Endothelial cell (in vitro differentiated cells): ENCODE results near the gene NOXO1. TPM values are rescaled to one million over a fixed set of nuclear protein-coding genes. Genes with fewer than 3 reads are reported as not detected.

ENCODE experiments used
- DNase-seq: peaks from one replicate; pipeline ENCODE4 v3.0.0; 2021; ENCODE audit warnings: low spot score
- H3K27ac Mint-ChIP-seq: one replicate; pipeline ENCODE4 v1.8.0; 2021; ENCODE audit warnings: mixed read lengths, inconsistent platforms; ENCODE audit not compliant: unreplicated experiment
- H3K27me3 Mint-ChIP-seq: one replicate; pipeline ENCODE4 v1.8.0; 2021; ENCODE audit warnings: mild to moderate bottlenecking, moderate library complexity, mixed read lengths, inconsistent platforms; ENCODE audit not compliant: unreplicated experiment
- H3K36me3 Mint-ChIP-seq: one replicate; pipeline ENCODE4 v1.8.0; 2021; ENCODE audit warnings: mild to moderate bottlenecking, low read depth, mixed read lengths, inconsistent platforms; ENCODE audit not compliant: unreplicated experiment
- H3K4me1 Mint-ChIP-seq: one replicate; pipeline ENCODE4 v1.8.0; 2021; ENCODE audit warnings: mild to moderate bottlenecking, mixed read lengths, inconsistent platforms; ENCODE audit not compliant: unreplicated experiment
- H3K4me3 Mint-ChIP-seq: one replicate; pipeline ENCODE4 v1.8.0; 2021; ENCODE audit warnings: mild to moderate bottlenecking, mixed read lengths, inconsistent platforms; ENCODE audit not compliant: unreplicated experiment
- H3K9me3 Mint-ChIP-seq: one replicate; pipeline ENCODE4 v1.8.0; 2021; ENCODE audit warnings: mixed read lengths, inconsistent platforms; ENCODE audit not compliant: unreplicated experiment
- CTCF ChIP-seq: fragments of 200-600 bp; sonication (generic); IDR thresholded peaks from one replicate; pipeline ENCODE4 v1.5.0; 2021; ENCODE audit warnings: antibody characterized with exemption; ENCODE audit not compliant: unreplicated experiment
- total RNA-seq: library from RNA; stranded (reverse); fragmentation: NEBNext Ultra II Directional; extraction: Animal tissue kit (Norgen Biotek cat#: 25700); gene quantifications from one replicate; pipeline ENCODE4 v1.2.1, GENCODE V29; 2021; ENCODE audit not compliant: unreplicated experiment

The NOXO1 gene
- total RNA-seq, 1 donor from 2014 or later: 0.23 TPM

GRCh38 chr16:1982991-1983543, 1.8 kb upstream of the NOXO1 start:
- no peak for DNase-seq
- Mint-ChIP-seq H3K36me3 (peaks cover 5% of the 10 kb centered on the region), H3K27ac (peak overlapping the region; percentile 67), H3K9me3 (no peaks in the 10 kb centered on the region), H3K4me1 (peaks cover 14% of the 10 kb centered on the region), H3K4me3 (peak overlapping the region; percentile 89), H3K27me3 (peaks cover 31% of the 10 kb centered on the region)
- no peak for TF ChIP-seq CTCF

GRCh38 chr16:1982013-1982433, 754 bp upstream of the NOXO1 start:
- peaks cover 5% of the 10 kb centered on the region for H3K36me3 Mint-ChIP-seq
- no peak for TF ChIP-seq CTCF
- DNase-seq: no peak
- H3K4me3 Mint-ChIP-seq: no peak overlapping the region
- no peaks in the 10 kb centered on the region for H3K9me3 Mint-ChIP-seq
- H3K27ac Mint-ChIP-seq: no peak overlapping the region
- peaks cover 29% of the 10 kb centered on the region for H3K27me3 Mint-ChIP-seq
- H3K4me1 Mint-ChIP-seq: peaks cover 14% of the 10 kb centered on the region

- no peak for TF ChIP-seq CTCF
- Mint-ChIP-seq H3K4me3 (no peak overlapping the region), H3K36me3 (no peaks in the 10 kb centered on the region), H3K27me3 (peaks cover 30% of the 10 kb centered on the region), H3K9me3 (no peaks in the 10 kb centered on the region), H3K4me1 (peaks cover 14% of the 10 kb centered on the region), H3K27ac (no peak overlapping the region)
- DNase-seq: no peak
Observed at GRCh38 chr16:1980770-1981087, 540 bp downstream of the NOXO1 start.

- Mint-ChIP-seq H3K9me3 (no peaks in the 10 kb centered on the region), H3K27me3 (peaks cover 28% of the 10 kb centered on the region), H3K4me1 (peaks cover 14% of the 10 kb centered on the region), H3K36me3 (no peaks in the 10 kb centered on the region), H3K27ac (no peak overlapping the region), H3K4me3 (no peak overlapping the region)
- TF ChIP-seq CTCF: no peak
- no peak for DNase-seq
Observed at GRCh38 chr16:1980030-1980769, 1.1 kb downstream of the NOXO1 start.

- no peak overlapping the region for H3K4me3 Mint-ChIP-seq
- no peaks in the 10 kb centered on the region for H3K36me3 Mint-ChIP-seq
- TF ChIP-seq CTCF: no peak
- peaks cover 25% of the 10 kb centered on the region for H3K27me3 Mint-ChIP-seq
- peaks cover 11% of the 10 kb centered on the region for H3K4me1 Mint-ChIP-seq
- DNase-seq: no peak
- no peaks in the 10 kb centered on the region for H3K9me3 Mint-ChIP-seq
- no peak overlapping the region for H3K27ac Mint-ChIP-seq
Observed at GRCh38 chr16:1979271-1980029, 1.8 kb downstream of the NOXO1 start.
